K562 (cell line): ENCODE results near the gene BASP1.

Experiments used
- CTCF ChIP-seq, 3 experiments: IDR thresholded peaks in 2 of 3; conservative IDR thresholded peaks in 1 of 3; 2 replicates each; pipeline ENCODE4 v1.5.1; 2011 to 2012; ENCODE audit warnings: low read length in 3 of 3, mild to moderate bottlenecking in 3 of 3, control low read depth in 2 of 3, improper control_type of control experiment in 1 of 3, inconsistent platforms in 1 of 3, low read depth in 1 of 3, mixed read lengths in 1 of 3, moderate library complexity in 1 of 3; ENCODE audit not compliant: insufficient read depth in 2 of 3
- KLF10 ChIP-seq: fragments of 250-450 bp; sonication (Bioruptor Pico); IDR thresholded peaks from 2 replicates; pipeline ENCODE4 v1.6.1; 2021; ENCODE audit warnings: matching md5 sums
- MAFG ChIP-seq: fragments of 450-650 bp; conservative IDR thresholded peaks from 2 replicates; pipeline ENCODE4 v1.6.1; 2016; ENCODE audit warnings: missing genetic modification characterization, missing compliant biosample characterization
- PML ChIP-seq: IDR thresholded peaks from 2 replicates; pipeline ENCODE4 v1.6.1; 2012; ENCODE audit warnings: low read length, inconsistent platforms
- TRIM28 ChIP-seq: fragments of 450-650 bp; IDR thresholded peaks from 2 replicates; pipeline ENCODE4 v1.6.1; 2017
- TF ChIP-seq, protein P1 (sequence below): fragments of 250-450 bp; sonication (Bioruptor Pico); IDR thresholded peaks from 2 replicates; pipeline ENCODE4 v1.8.0; 2021; ENCODE audit warnings: borderline replicate concordance, mild to moderate bottlenecking, moderate library complexity; ENCODE audit not compliant: poor library complexity, severe bottlenecking

DNA sequence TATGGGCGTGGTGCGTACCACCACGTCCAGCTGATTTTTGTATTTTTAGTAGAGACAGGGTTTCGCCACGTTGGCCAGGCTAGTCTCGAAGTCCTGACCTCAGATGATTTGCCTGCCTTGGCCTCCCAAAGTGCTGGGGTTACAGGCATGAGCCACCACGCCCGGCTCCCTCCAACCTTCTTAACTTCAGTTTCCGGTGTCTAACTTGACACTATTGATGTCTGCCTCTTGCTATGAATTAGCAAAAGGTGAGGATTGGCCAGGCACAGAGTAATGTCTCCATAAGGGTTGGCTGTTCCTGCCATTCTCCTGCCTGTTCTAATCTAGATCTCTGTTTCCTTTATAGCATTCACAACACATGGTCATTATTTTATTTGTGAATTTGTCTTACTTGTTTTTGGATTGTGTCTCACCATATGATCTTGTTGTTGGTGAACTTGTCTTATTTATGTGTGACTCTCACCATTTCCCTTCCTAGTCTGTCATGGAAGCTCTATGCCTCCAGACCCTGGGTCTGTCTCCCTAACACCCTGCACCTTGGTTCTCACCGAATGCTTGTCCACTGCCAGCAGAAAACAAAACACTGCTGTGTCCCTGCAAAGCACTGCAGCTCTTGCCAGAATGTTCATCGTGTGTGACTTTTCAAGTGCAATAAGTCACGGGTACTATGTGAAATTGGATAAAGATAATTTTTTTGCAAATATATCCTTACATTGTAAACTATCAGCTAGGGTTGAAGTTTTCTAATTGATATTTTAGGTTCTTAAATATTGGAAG lies 26.0 kb downstream of the BASP1 start:
- TF ChIP-seq TRIM28 (no peak), MAFG (tag) (no peak), CTCF (IDR thresholded peaks at IDR 0.05 in 2 of 3, conservative IDR thresholded peaks at IDR 0.05 in 1 of 3; ENCODE audit: insufficient read depth in 2 of 3, low read depth in 1 of 3, low read length in 3 of 3) (no peak), KLF10 (CRISPR knock-in tag) (no peak), PML (no peak)
- TF ChIP-seq, protein P1, sequence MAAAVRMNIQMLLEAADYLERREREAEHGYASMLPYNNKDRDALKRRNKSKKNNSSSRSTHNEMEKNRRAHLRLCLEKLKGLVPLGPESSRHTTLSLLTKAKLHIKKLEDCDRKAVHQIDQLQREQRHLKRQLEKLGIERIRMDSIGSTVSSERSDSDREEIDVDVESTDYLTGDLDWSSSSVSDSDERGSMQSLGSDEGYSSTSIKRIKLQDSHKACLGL (CRISPR knock-in tag), result no peak
